Activated CD4-positive, alpha-beta T cell treated with anti-CD3 and anti-CD28 coated beads for 36 hours (primary cell): ENCODE measurements around the gene CHD2. TPM values are rescaled to one million over a fixed set of nuclear protein-coding genes. Genes with fewer than 3 reads are reported as not detected.

Experiments used
- ATAC-seq: fragments of 200-7000 bp; cut with Tn5 transposase; one replicate; pipeline ENCODE4 v1.10.0; 2021; ENCODE audit warnings: mild to moderate bottlenecking, moderate library complexity
- CTCF ChIA-PET: fragments of 350-600 bp; sonication (Branson Sonifier 250); formaldehyde crosslinking; loops from one replicate; lab custom pipeline; 2021; ENCODE audit warnings: antibody characterized with exemption; lab: Charles Lee
- POLR2A ChIA-PET: fragments of 350-600 bp; sonication (Branson Sonifier 250); formaldehyde crosslinking; loops from one replicate; lab custom pipeline; 2021; ENCODE audit warnings: antibody characterized with exemption, inconsistent platforms; lab: Charles Lee
- DNase-seq: peaks from one replicate; pipeline ENCODE4 v3.0.0-alpha.2; 2020
- H3K27ac Mint-ChIP-seq: one replicate; pipeline ENCODE4 v1.8.0; 2021; ENCODE audit warnings: mixed read lengths
- H3K27me3 Mint-ChIP-seq: one replicate; pipeline ENCODE4 v1.8.0; 2021; ENCODE audit warnings: mixed read lengths
- H3K36me3 Mint-ChIP-seq: one replicate; pipeline ENCODE4 v1.8.0; 2021; ENCODE audit warnings: low read depth, mixed read lengths
- H3K4me1 Mint-ChIP-seq: one replicate; pipeline ENCODE4 v1.8.0; 2021; ENCODE audit warnings: mixed read lengths
- H3K4me3 Mint-ChIP-seq: one replicate; pipeline ENCODE4 v1.8.0; 2021; ENCODE audit warnings: mild to moderate bottlenecking, moderate library complexity, mixed read lengths
- H3K9me3 Mint-ChIP-seq: one replicate; pipeline ENCODE4 v1.8.0; 2021; ENCODE audit warnings: low read depth, mixed read lengths
- intact Hi-C, 2 experiments: fragments of 100-400 bp; cut with DNase I in 1 of 2; cut with micrococcal nuclease in 1 of 2; formaldehyde crosslinking; loops; one replicate each; pipeline versions ENCODE4 v1.14.2 to v1.15.1; 2022 to 2024; cut with DNase I, micrococcal nuclease
- total RNA-seq, 2 experiments: library from RNA; stranded (reverse); gene quantifications; one replicate each; pipeline ENCODE4 v1.2.3, GENCODE V29; 2021

CHD2 gene
- total RNA-seq, 2 experiments from 2014 or later, result 118 to 149 TPM

DNA sequence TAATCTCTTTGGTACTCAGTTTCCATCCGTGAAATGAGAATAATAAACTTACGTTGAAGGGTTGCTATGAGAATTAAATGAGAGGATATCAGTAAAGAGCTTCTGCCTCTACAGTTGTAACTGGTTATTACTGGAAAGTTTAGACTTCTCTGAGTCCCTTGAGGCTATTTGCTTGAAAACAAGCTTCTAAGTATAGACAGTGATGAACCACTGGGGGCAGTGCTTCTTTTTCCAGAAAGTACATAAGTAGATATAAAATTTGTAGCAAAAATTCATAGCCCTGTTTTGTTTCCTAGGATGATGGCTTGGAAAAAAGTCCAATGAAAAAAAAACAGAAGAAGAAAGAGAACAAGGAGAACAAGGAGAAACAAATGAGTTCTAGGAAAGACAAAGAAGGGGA is 101.8 kb downstream of the CHD2 start:
- peaks cover 6% of the 10 kb centered on the region for H3K4me1 Mint-ChIP-seq
- no peaks in the 10 kb centered on the region for H3K27me3 Mint-ChIP-seq
- DNase-seq (no peak), ATAC-seq (peak; percentile 42)
- H3K4me3 Mint-ChIP-seq, result no peak overlapping the region
- ChIA-PET CTCF (interaction anchor here (0.8 to 1.3 kb wide), 5 partner anchors 9 to 205 kb away, joined by 3 to 5 read pairs (median 3); no protein-coding TSS in a partner anchor), POLR2A (no interaction called here)
- H3K36me3 Mint-ChIP-seq, result peaks cover 76% of the 10 kb centered on the region
- peak overlapping the region; percentile 63 for H3K27ac Mint-ChIP-seq
- no peaks in the 10 kb centered on the region for H3K9me3 Mint-ChIP-seq
- intact Hi-C loops, result no loop called here

DNA sequence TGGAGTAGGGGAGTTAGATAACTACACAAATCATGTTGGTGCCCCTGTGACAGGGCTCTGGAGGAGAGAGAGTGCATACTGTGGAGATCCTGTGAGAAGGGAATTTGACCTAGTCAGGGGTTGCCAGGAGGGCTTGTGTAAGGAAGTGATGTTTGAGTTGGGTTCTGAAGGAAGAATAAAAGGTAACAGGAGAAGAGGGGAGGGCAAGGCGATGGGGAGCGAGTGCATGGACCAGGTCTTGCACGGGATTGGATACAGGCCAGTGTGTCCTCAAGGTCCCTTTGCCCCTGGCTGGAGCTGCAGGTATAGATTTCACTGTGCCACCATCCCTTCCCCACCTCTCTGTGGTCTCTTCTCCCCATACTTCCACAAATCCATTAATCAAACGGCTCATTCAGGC is 105.0 kb downstream of the CHD2 start:
- Mint-ChIP-seq H3K36me3 (peaks cover 71% of the 10 kb centered on the region), H3K27ac (peak overlapping the region; percentile 47), H3K4me1 (no peaks in the 10 kb centered on the region), H3K9me3 (no peaks in the 10 kb centered on the region), H3K4me3 (no peak overlapping the region), H3K27me3 (no peaks in the 10 kb centered on the region)
- DNase-seq (no peak), ATAC-seq (no peak)
- CTCF ChIA-PET, result interaction anchor here (1.3 kb wide), 1 partner anchor 208 kb away, joined by 3 read pairs; no protein-coding TSS in a partner anchor
- intact Hi-C loops, result no loop called here
- POLR2A ChIA-PET, result no interaction called here

DNA sequence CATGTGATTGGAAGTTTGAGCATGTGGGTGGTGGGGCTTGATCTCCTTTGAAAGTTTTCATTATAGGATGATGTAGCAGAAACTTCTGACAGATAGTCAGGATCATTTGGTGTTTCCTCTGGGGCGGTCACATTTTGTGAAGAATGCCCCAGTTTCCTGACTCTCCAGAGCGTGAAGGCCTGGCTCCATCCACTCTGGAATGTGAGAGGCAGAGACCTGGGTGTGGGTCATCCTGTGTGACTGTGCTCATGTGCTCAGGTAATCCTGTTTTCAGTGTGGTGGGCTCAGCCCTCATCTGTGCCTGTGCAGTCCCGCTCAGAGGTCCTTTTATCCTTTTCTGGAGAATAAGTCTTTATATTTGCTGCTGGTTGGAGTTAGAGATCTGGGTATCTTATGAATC is 107.9 kb downstream of the CHD2 start:
- peaks cover 72% of the 10 kb centered on the region for H3K36me3 Mint-ChIP-seq
- H3K9me3 Mint-ChIP-seq, result no peaks in the 10 kb centered on the region
- intact Hi-C loops, result no loop called here
- ChIA-PET CTCF (interaction anchor here (1.4 kb wide), 1 partner anchor 12 kb away, joined by 3 read pairs; no protein-coding TSS in a partner anchor), POLR2A (no interaction called here)
- H3K4me3 Mint-ChIP-seq, result no peak overlapping the region
- H3K27ac Mint-ChIP-seq, result peak overlapping the region; percentile 43
- no peaks in the 10 kb centered on the region for H3K27me3 Mint-ChIP-seq
- H3K4me1 Mint-ChIP-seq, result no peaks in the 10 kb centered on the region
- ATAC-seq, result no peak
- DNase-seq, result no peak

DNA sequence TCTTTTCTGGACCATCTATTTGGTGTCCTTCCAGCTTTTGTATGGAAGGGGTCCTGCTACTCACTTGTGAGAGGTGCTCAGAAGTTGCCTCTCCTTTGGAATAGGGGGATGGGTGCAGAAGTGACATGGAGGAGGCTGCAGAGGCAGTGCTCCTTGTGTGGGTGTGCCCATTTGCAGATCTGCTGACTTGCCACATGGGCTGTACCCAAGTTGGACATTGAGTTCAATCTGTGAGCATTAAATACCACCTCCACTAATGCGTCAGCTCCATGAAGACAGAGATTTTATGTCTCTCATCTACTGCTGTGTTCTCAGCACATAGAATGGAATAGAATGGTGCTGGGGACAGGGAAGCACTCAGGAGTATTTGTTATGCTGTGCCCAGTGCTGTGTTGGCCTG is 112.7 kb downstream of the CHD2 start:
- Mint-ChIP-seq H3K27ac (no peak overlapping the region), H3K27me3 (no peaks in the 10 kb centered on the region), H3K36me3 (peaks cover 81% of the 10 kb centered on the region), H3K4me3 (no peak overlapping the region), H3K4me1 (peaks cover 13% of the 10 kb centered on the region), H3K9me3 (no peaks in the 10 kb centered on the region)
- intact Hi-C loops, result loop anchor here in 1 of 2 experiments (10.0 kb wide), 2 partner anchors 88 to 1158 kb away; partner anchors contain the start of gene SLCO3A1
- ChIA-PET POLR2A (no interaction called here), CTCF (interaction anchor here (1.9 kb wide), 1 partner anchor 59 kb away, joined by 3 read pairs; no protein-coding TSS in a partner anchor)
- ATAC-seq (no peak), DNase-seq (no peak)

DNA sequence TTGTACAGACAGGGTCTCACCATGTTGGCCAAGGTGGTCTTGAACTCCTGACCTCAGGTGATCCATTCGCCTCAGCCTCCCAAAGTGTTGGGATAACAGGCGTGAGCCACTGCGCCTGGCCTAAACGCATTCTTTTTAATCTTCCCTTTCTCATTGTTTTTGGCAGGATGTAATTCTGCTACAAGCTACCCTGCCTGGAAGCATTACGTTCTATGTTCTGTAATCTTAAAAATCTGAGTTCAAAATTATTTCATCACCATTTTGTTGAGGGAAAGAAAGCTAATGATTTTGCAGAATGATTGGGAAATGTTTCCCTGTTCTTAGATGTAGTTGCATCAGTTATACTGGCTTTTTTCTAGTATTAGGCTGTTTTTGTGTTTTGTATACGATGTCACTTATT is 117.4 kb downstream of the CHD2 start:
- no peak overlapping the region for H3K4me3 Mint-ChIP-seq
- ChIA-PET POLR2A (interaction anchor here (1.8 kb wide), 1 partner anchor 11 kb away, joined by 7 read pairs; no protein-coding TSS in a partner anchor), CTCF (interaction anchor here (0.7 to 5.6 kb wide), 5 partner anchors 11 to 220 kb away, joined by 3 to 40 read pairs (median 5); no protein-coding TSS in a partner anchor)
- ATAC-seq, result no peak
- H3K9me3 Mint-ChIP-seq, result no peaks in the 10 kb centered on the region
- no peaks in the 10 kb centered on the region for H3K27me3 Mint-ChIP-seq
- peak overlapping the region; percentile 79 for H3K27ac Mint-ChIP-seq
- peaks cover 60% of the 10 kb centered on the region for H3K4me1 Mint-ChIP-seq
- no peak for DNase-seq
- H3K36me3 Mint-ChIP-seq, result peaks cover 93% of the 10 kb centered on the region
- intact Hi-C loops, result loop anchor here (5.0 to 10.0 kb wide), 4 partner anchors 70 to 1163 kb away; partner anchors contain the start of gene SLCO3A1 (in 1 of the 2)

DNA sequence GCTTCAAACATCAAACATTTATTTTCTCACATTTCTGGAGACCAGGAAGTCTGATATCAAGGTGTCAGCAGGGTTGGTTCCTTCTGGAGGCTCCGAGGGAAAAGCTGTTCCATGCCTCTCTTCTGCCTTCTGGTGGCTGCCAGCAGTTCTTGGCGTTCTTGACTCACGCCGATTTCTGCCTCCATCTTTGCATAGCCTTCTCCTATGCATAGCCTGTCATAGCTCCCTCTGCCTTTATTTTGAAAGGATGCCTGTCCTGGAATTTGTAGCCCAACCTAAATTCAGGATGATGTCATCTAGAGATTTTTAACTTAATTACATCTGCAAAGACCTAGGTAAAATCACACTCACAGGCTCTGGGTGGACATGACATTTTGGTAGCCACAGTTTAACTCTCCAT is 118.5 kb downstream of the CHD2 start:
- no peaks in the 10 kb centered on the region for H3K9me3 Mint-ChIP-seq
- peaks cover 93% of the 10 kb centered on the region for H3K36me3 Mint-ChIP-seq
- ATAC-seq (no peak), DNase-seq (no peak)
- no peaks in the 10 kb centered on the region for H3K27me3 Mint-ChIP-seq
- no peak overlapping the region for H3K4me3 Mint-ChIP-seq
- intact Hi-C loops, result loop anchor here (1.0 to 10.0 kb wide), 7 partner anchors 60 to 1164 kb away; partner anchors contain the start of gene SLCO3A1 (in 1 of the 2)
- peak overlapping the region; percentile 80 for H3K27ac Mint-ChIP-seq
- CTCF ChIA-PET, result interaction anchor here (0.7 to 5.6 kb wide), 5 partner anchors 10 to 223 kb away, joined by 3 to 40 read pairs (median 5); no protein-coding TSS in a partner anchor
- H3K4me1 Mint-ChIP-seq, result peaks cover 71% of the 10 kb centered on the region
- POLR2A ChIA-PET, result interaction anchor here (1.8 kb wide), 1 partner anchor 10 kb away, joined by 7 read pairs; no protein-coding TSS in a partner anchor

DNA sequence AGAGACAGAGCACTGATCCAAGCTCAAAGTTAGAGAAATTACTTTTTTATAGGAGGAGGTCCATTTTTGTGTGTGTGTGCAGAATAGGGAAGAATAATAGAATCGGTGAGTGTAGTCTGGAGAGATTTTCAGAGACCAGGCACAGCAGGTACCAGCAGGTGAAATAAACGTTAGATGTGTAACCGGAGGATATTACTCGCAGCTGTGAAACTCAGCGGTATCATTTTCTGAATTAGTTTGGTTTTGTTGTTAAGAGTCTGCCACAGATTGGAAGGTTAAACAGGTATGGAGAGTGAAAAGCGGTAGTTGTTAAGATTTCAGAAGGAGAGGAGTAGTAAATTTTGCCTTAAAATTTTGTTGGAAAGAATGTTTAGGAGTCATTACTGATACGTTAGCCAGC is 119.0 kb downstream of the CHD2 start:
- ATAC-seq (peak; percentile 59), DNase-seq (no peak)
- Mint-ChIP-seq H3K27me3 (no peaks in the 10 kb centered on the region), H3K4me1 (peaks cover 75% of the 10 kb centered on the region), H3K9me3 (no peaks in the 10 kb centered on the region), H3K4me3 (no peak overlapping the region), H3K27ac (peak overlapping the region; percentile 80), H3K36me3 (peaks cover 96% of the 10 kb centered on the region)
- ChIA-PET CTCF (interaction anchor here (1.5 to 5.6 kb wide), 3 partner anchors 10 to 223 kb away, joined by 4 to 40 read pairs (median 5); no protein-coding TSS in a partner anchor), POLR2A (interaction anchor here (1.8 kb wide), 1 partner anchor 9 kb away, joined by 7 read pairs; no protein-coding TSS in a partner anchor)
- intact Hi-C loops, result loop anchor here (2.0 to 10.0 kb wide), 6 partner anchors 60 to 1164 kb away; partner anchors contain the start of gene SLCO3A1 (in 1 of the 2)

DNA sequence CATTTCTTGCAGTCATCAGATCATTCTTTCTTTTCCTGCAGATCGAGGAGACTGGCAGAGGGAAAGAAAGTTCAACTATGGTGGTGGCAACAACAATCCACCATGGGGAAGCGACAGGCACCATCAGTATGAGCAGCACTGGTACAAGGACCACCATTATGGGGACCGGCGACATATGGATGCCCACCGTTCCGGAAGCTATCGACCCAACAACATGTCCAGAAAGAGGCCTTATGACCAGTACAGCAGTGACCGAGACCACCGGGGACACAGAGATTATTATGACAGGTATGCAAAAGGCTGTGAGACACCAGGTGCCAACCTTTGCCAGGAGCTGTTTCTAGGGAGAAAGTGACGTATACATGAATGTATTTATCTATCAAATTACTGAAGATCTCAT is 119.8 kb downstream of the CHD2 start:
- peak overlapping the region; percentile 80 for H3K27ac Mint-ChIP-seq
- no peaks in the 10 kb centered on the region for H3K27me3 Mint-ChIP-seq
- peaks cover 84% of the 10 kb centered on the region for H3K4me1 Mint-ChIP-seq
- no peak for DNase-seq
- no peaks in the 10 kb centered on the region for H3K9me3 Mint-ChIP-seq
- ChIA-PET CTCF (interaction anchor here (0.9 to 5.6 kb wide), 5 partner anchors 8 to 224 kb away, joined by 3 to 40 read pairs (median 4); no protein-coding TSS in a partner anchor), POLR2A (no interaction called here)
- intact Hi-C loops, result loop anchor here (2.0 to 10.0 kb wide), 7 partner anchors 61 to 1165 kb away; partner anchors contain the start of gene SLCO3A1 (in 1 of the 2)
- no peak for ATAC-seq
- H3K4me3 Mint-ChIP-seq, result no peak overlapping the region
- H3K36me3 Mint-ChIP-seq, result peaks cover 96% of the 10 kb centered on the region

DNA sequence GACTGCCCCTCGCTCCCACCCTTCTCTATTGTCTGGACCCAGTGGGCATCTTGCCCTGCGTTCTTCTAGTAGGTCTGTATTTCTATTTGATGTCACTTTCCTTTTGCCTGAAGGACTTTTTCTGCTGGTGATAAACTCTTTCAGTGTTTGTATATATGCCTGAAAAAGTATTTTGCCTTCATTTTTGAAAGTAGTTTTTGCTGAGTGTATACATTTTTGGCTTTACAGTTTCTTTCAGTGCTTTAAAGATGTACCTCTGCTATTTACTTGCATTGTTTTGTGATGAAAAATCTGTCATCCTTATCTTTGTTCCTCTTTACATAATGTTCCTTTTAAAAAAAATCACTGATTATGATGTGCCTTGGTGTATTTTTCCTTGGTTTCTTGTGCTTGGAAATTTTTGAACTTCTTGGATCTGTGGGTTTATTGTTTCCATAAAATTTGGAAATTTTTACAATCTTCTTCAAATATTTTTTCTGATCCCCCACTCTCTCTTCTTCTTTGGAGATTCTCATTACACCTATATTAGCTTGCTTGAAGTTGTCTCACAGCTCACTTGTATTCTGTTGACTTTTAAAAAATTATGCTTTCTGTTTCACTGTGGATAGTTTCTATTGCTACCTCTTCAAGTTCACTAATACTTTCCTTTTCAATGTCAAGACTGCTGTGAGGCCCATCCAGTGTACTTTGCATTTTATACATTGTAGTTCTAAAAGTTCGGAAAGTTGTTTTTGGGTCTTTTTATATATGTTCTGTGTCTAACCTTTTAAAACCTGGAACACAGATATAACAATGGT is 121.0 kb downstream of the CHD2 start:
- ChIA-PET CTCF (interaction anchor here (0.5 to 5.6 kb wide), 8 partner anchors 8 to 1505 kb away, joined by 3 to 40 read pairs (median 4); no protein-coding TSS in a partner anchor), POLR2A (no interaction called here)
- intact Hi-C loops, result loop anchor here in 1 of 2 experiments (5.0 kb wide), 1 partner anchor 394 kb away; no protein-coding TSS in a partner anchor
- no peak for DNase-seq
- no peaks in the 10 kb centered on the region for H3K9me3 Mint-ChIP-seq
- peak; percentile 66 for ATAC-seq
- peak overlapping the region; percentile 75 for H3K27ac Mint-ChIP-seq
- peaks cover 93% of the 10 kb centered on the region for H3K4me1 Mint-ChIP-seq
- H3K36me3 Mint-ChIP-seq, result peaks cover 96% of the 10 kb centered on the region
- H3K4me3 Mint-ChIP-seq, result peak overlapping the region; percentile 12
- no peaks in the 10 kb centered on the region for H3K27me3 Mint-ChIP-seq

DNA sequence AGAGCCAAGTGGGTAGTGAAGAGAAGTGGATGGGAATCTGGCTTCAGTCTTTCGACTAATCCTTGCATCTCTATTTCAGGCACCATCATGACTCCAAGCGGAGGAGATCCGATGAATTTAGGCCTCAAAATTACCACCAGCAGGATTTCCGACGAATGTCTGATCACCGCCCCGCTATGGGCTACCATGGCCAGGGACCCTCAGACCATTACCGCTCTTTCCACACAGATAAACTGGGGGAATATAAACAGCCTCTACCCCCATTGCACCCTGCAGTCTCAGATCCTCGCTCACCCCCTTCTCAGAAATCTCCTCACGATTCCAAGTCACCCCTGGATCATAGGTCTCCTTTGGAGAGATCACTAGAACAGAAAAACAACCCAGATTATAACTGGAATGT is 124.2 kb downstream of the CHD2 start:
- Mint-ChIP-seq H3K27me3 (no peaks in the 10 kb centered on the region), H3K27ac (peak overlapping the region; percentile 66), H3K36me3 (peaks cover 79% of the 10 kb centered on the region), H3K9me3 (no peaks in the 10 kb centered on the region), H3K4me1 (peaks cover 86% of the 10 kb centered on the region), H3K4me3 (no peak overlapping the region)
- CTCF ChIA-PET, result no interaction called here
- intact Hi-C loops, result loop anchor here in 1 of 2 experiments (5.0 kb wide), 1 partner anchor 397 kb away; no protein-coding TSS in a partner anchor
- ATAC-seq, result no peak
- DNase-seq, result no peak
- POLR2A ChIA-PET, result no interaction called here
